IgD-negative memory B cell (primary cell): ENCODE measurements around the gene SVBP. TPM values are rescaled to one million over a fixed set of nuclear protein-coding genes. Genes with fewer than 3 reads are reported as not detected.

Experiments
- H3K27ac Mint-ChIP-seq, 3 donors: one replicate each; pipeline ENCODE4 v1.8.0; 2020 to 2022; ENCODE audit warnings: mild to moderate bottlenecking in 3 of 3, mixed read lengths in 3 of 3, moderate library complexity in 1 of 3
- H3K27me3 Mint-ChIP-seq: one replicate; pipeline ENCODE4 v1.8.0; 2021; ENCODE audit warnings: mixed read lengths
- H3K36me3 Mint-ChIP-seq: one replicate; pipeline ENCODE4 v1.8.0; 2020; ENCODE audit warnings: mild to moderate bottlenecking, mixed read lengths
- H3K4me1 Mint-ChIP-seq, 3 donors: one replicate each; pipeline ENCODE4 v1.8.0; 2020 to 2022; ENCODE audit warnings: mixed read lengths in 3 of 3, mild to moderate bottlenecking in 1 of 3
- H3K4me3 Mint-ChIP-seq, 4 donors: one replicate each; pipeline ENCODE4 v1.8.0; 2020 to 2022; ENCODE audit warnings: mild to moderate bottlenecking in 4 of 4, mixed read lengths in 4 of 4, moderate library complexity in 3 of 4
- H3K9me3 Mint-ChIP-seq, 3 donors: one replicate each; pipeline ENCODE4 v1.8.0; 2020 to 2021; ENCODE audit warnings: mixed read lengths in 3 of 3, mild to moderate bottlenecking in 1 of 3
- polyA plus RNA-seq: library from polyadenylated mRNA; unstranded; fragments of 300-500 nt; fragmentation: Illumina TruSeq; gene quantifications from one replicate; pipeline ENCODE4 v1.2.3, GENCODE V29; 2021

SVBP gene
- polyA plus RNA-seq, 1 donor from 2014 or later: 47.1 TPM

GRCh38 chr1:42797979-42798378 lies 19.2 kb downstream of the SVBP start:
- Mint-ChIP-seq H3K36me3 (peaks cover 3% of the 10 kb centered on the region), H3K4me3 (no peak overlapping the region), H3K27ac (no peak overlapping the region)

GRCh38 chr1:42797414-42797813 lies 19.8 kb downstream of the SVBP start:
- peak overlapping the region in 1 of 4 donors; percentile 39 for H3K4me3 Mint-ChIP-seq

More at GRCh38 chr1:42797979-42798378, 19.2 kb downstream of the SVBP start:
- Mint-ChIP-seq H3K9me3 (no peaks in the 10 kb centered on the region), H3K27me3 (peaks cover 2% of the 10 kb centered on the region), H3K4me1 (no peaks in the 10 kb centered on the region)

GRCh38 chr1:42793824-42794223 lies 23.4 kb downstream of the SVBP start:
- H3K4me3 Mint-ChIP-seq: no peak overlapping the region

More at GRCh38 chr1:42797414-42797813, 19.8 kb downstream of the SVBP start:
- Mint-ChIP-seq H3K27ac (no peak overlapping the region), H3K27me3 (peaks cover 2% of the 10 kb centered on the region), H3K9me3 (no peaks in the 10 kb centered on the region), H3K36me3 (peaks cover 3% of the 10 kb centered on the region), H3K4me1 (no peaks in the 10 kb centered on the region)

GRCh38 chr1:42788021-42788420 lies 29.2 kb downstream of the SVBP start:
- H3K27me3 Mint-ChIP-seq: peaks cover 15% of the 10 kb centered on the region
- H3K4me1 Mint-ChIP-seq: peaks cover 6 to 9% (median 6%) of the 10 kb centered on the region in 3 donors
- no peak overlapping the region for H3K27ac Mint-ChIP-seq
- H3K9me3 Mint-ChIP-seq: no peaks in the 10 kb centered on the region
- H3K36me3 Mint-ChIP-seq: peaks cover 3% of the 10 kb centered on the region
- no peak overlapping the region for H3K4me3 Mint-ChIP-seq

More at GRCh38 chr1:42793824-42794223, 23.4 kb downstream of the SVBP start:
- H3K27ac Mint-ChIP-seq: no peak overlapping the region
- peaks cover 3% of the 10 kb centered on the region for H3K27me3 Mint-ChIP-seq
- no peaks in the 10 kb centered on the region for H3K9me3 Mint-ChIP-seq
- peaks cover 3% of the 10 kb centered on the region for H3K36me3 Mint-ChIP-seq
- H3K4me1 Mint-ChIP-seq: no peaks in the 10 kb centered on the region

- peak overlapping the region in 2 of 4 donors; percentile 11 to 89 for H3K4me3 Mint-ChIP-seq
- no peaks in the 10 kb centered on the region for H3K36me3 Mint-ChIP-seq
- peak overlapping the region in 1 of 3 donors; percentile 76 for H3K27ac Mint-ChIP-seq
- H3K4me1 Mint-ChIP-seq: peaks cover 6 to 9% (median 7%) of the 10 kb centered on the region in 3 donors
- H3K27me3 Mint-ChIP-seq: peaks cover 14% of the 10 kb centered on the region
- H3K9me3 Mint-ChIP-seq: no peaks in the 10 kb centered on the region
Measured at GRCh38 chr1:42786097-42786496, 31.1 kb downstream of the SVBP start.

- Mint-ChIP-seq H3K27me3 (peaks cover 14% of the 10 kb centered on the region), H3K4me3 (peak within 1 kb of the TSS in 3 of 4 donors; percentile 63 to 92 (median 89)), H3K36me3 (peaks cover 5% of the 10 kb centered on the region), H3K9me3 (no peaks in the 10 kb centered on the region), H3K4me1 (peaks cover 6 to 13% (median 9%) of the 10 kb centered on the region in 3 donors), H3K27ac (peak within 1 kb of the TSS in 1 of 3 donors; percentile 76)
Measured at GRCh38 chr1:42784946-42785693, 32.1 kb downstream of the SVBP start, which contains the start of gene TMEM269. TMEM269 (plus strand) TSS chr1:42784991; CDS start chr1:42789894, 4,903 bp downstream.

GRCh38 chr1:42784547-42784945 lies 32.7 kb downstream of the SVBP start:
- Mint-ChIP-seq H3K27me3 (peaks cover 14% of the 10 kb centered on the region), H3K9me3 (no peaks in the 10 kb centered on the region), H3K4me1 (peaks cover 6 to 13% (median 9%) of the 10 kb centered on the region in 3 donors), H3K36me3 (peaks cover 8% of the 10 kb centered on the region), H3K4me3 (peak overlapping the region in 2 of 4 donors; percentile 2 to 70), H3K27ac (no peak overlapping the region)

- Mint-ChIP-seq H3K27ac (peak overlapping the region in 1 of 3 donors; percentile 47), H3K9me3 (no peaks in the 10 kb centered on the region), H3K4me3 (no peak overlapping the region), H3K27me3 (peaks cover 14% of the 10 kb centered on the region), H3K4me1 (peaks cover 8 to 13% (median 9%) of the 10 kb centered on the region in 3 donors), H3K36me3 (peaks cover 10% of the 10 kb centered on the region)
Measured at GRCh38 chr1:42783092-42783491, 34.1 kb downstream of the SVBP start.

GRCh38 chr1:42780176-42780575 lies 37.0 kb downstream of the SVBP start:
- Mint-ChIP-seq H3K36me3 (peaks cover 10% of the 10 kb centered on the region), H3K9me3 (no peaks in the 10 kb centered on the region), H3K27me3 (peaks cover under 1% of the 10 kb centered on the region), H3K4me3 (no peak overlapping the region), H3K4me1 (peaks cover 4 to 6% (median 4%) of the 10 kb centered on the region in 3 donors), H3K27ac (peak overlapping the region in 1 of 3 donors; percentile 36)

GRCh38 chr1:42779725-42780124 lies 37.5 kb downstream of the SVBP start:
- peaks cover 4 to 6% (median 4%) of the 10 kb centered on the region in 3 donors for H3K4me1 Mint-ChIP-seq
- peaks cover 10% of the 10 kb centered on the region for H3K36me3 Mint-ChIP-seq
- no peak overlapping the region for H3K27ac Mint-ChIP-seq
- no peak overlapping the region for H3K4me3 Mint-ChIP-seq
- H3K27me3 Mint-ChIP-seq: no peaks in the 10 kb centered on the region
- H3K9me3 Mint-ChIP-seq: no peaks in the 10 kb centered on the region

- Mint-ChIP-seq H3K4me3 (no peak overlapping the region), H3K9me3 (no peaks in the 10 kb centered on the region), H3K36me3 (peaks cover 12% of the 10 kb centered on the region), H3K27ac (no peak overlapping the region), H3K4me1 (peaks cover 0 to 12% (median 9%) of the 10 kb centered on the region in 3 donors), H3K27me3 (no peaks in the 10 kb centered on the region)
Measured at GRCh38 chr1:42777852-42778251, 39.3 kb downstream of the SVBP start.

- no peak overlapping the region for H3K27ac Mint-ChIP-seq
- H3K4me1 Mint-ChIP-seq: peaks cover 5 to 13% (median 11%) of the 10 kb centered on the region in 3 donors
- no peaks in the 10 kb centered on the region for H3K9me3 Mint-ChIP-seq
- peaks cover 12% of the 10 kb centered on the region for H3K36me3 Mint-ChIP-seq
- no peak overlapping the region for H3K4me3 Mint-ChIP-seq
- H3K27me3 Mint-ChIP-seq: no peaks in the 10 kb centered on the region
Measured at GRCh38 chr1:42776502-42776901, 40.7 kb downstream of the SVBP start.

- Mint-ChIP-seq H3K9me3 (no peaks in the 10 kb centered on the region), H3K27me3 (no peaks in the 10 kb centered on the region), H3K4me1 (peaks cover 10 to 17% (median 14%) of the 10 kb centered on the region in 3 donors), H3K4me3 (no peak overlapping the region), H3K27ac (peak overlapping the region in 1 of 3 donors; percentile 44), H3K36me3 (peaks cover 7% of the 10 kb centered on the region)
Measured at GRCh38 chr1:42774928-42775526, 42.2 kb downstream of the SVBP start.

GRCh38 chr1:42773420-42773819 lies 43.8 kb downstream of the SVBP start:
- Mint-ChIP-seq H3K4me3 (peak overlapping the region in 1 of 4 donors; percentile 1), H3K27ac (no peak overlapping the region), H3K36me3 (peaks cover 3% of the 10 kb centered on the region), H3K4me1 (peaks cover 18 to 20% (median 18%) of the 10 kb centered on the region in 3 donors), H3K27me3 (no peaks in the 10 kb centered on the region), H3K9me3 (no peaks in the 10 kb centered on the region)

- Mint-ChIP-seq H3K27ac (no peak overlapping the region), H3K4me1 (peaks cover 21 to 29% (median 24%) of the 10 kb centered on the region in 3 donors), H3K27me3 (no peaks in the 10 kb centered on the region), H3K4me3 (peak overlapping the region in 3 of 4 donors; percentile 51 to 77 (median 68)), H3K36me3 (peaks cover 3% of the 10 kb centered on the region), H3K9me3 (no peaks in the 10 kb centered on the region)
Measured at GRCh38 chr1:42769811-42770210, 47.4 kb downstream of the SVBP start.
